ENCODE data around the gene ADAMTSL5.

Gene ADAMTSL5

GRCh38 chr19:1465191-1466016 lies 47.4 kb downstream of the ADAMTSL5 start:
- DNase-seq: peak; percentile 30 to 39

- no peak for DNase-seq
These were observed 51.0 kb downstream of the ADAMTSL5 start for GRCh38 chr19:1461862-1462261.

GRCh38 chr19:1460033-1460995 lies 52.5 kb downstream of the ADAMTSL5 start:
- no peak for DNase-seq

- DNase-seq: peak in 1 of 2 donors; percentile 27
These were observed 53.3 kb downstream of the ADAMTSL5 start for GRCh38 chr19:1459479-1459878.

GRCh38 chr19:1457892-1458291 lies 54.9 kb downstream of the ADAMTSL5 start:
- no peak for DNase-seq

GRCh38 chr19:1457031-1457739 lies 55.6 kb downstream of the ADAMTSL5 start:
- no peak for DNase-seq

- DNase-seq: no peak
These were observed 56.5 kb downstream of the ADAMTSL5 start for GRCh38 chr19:1456121-1456900.

GRCh38 chr19:1455336-1456120 lies 57.3 kb downstream of the ADAMTSL5 start:
- peak; percentile 69 to 70 for DNase-seq

Measured in CD4-positive, alpha-beta T cell treated with Interleukin-4 for 1 hour (primary cell).